Measurements from ENCODE around the gene SHROOM2.
"Not testable (repeated sequence)": the region's sequence is repeated elsewhere in the genome, so short reads cannot be mapped to it uniquely, and the experiment has no call there.

The SHROOM2 gene

GRCh38 chrX:9832811-9833210 lies 46.6 kb downstream of the SHROOM2 start:
- no peak for DNase-seq (ENCODE audit: low read depth in 2 of 2)

GRCh38 chrX:9835585-9836210 lies 49.5 kb downstream of the SHROOM2 start:
- no peak for DNase-seq (ENCODE audit: low read depth in 2 of 2)

- no peak for DNase-seq (ENCODE audit: low read depth in 2 of 2)
Observed at GRCh38 chrX:9842541-9842940, 56.3 kb downstream of the SHROOM2 start.

GRCh38 chrX:9844936-9845577 lies 58.8 kb downstream of the SHROOM2 start:
- DNase-seq (ENCODE audit: low read depth in 2 of 2): no peak

- no peak for DNase-seq (ENCODE audit: low read depth in 2 of 2)
Observed at GRCh38 chrX:9845578-9845952, 59.3 kb downstream of the SHROOM2 start.

- DNase-seq (ENCODE audit: low read depth in 2 of 2): no peak
Observed at GRCh38 chrX:9846631-9847030, 60.4 kb downstream of the SHROOM2 start.

GRCh38 chrX:9847071-9847470 lies 60.8 kb downstream of the SHROOM2 start:
- no peak for DNase-seq (ENCODE audit: low read depth in 2 of 2)

GRCh38 chrX:9848718-9849479 lies 62.7 kb downstream of the SHROOM2 start:
- no peak for DNase-seq (ENCODE audit: low read depth in 2 of 2)

- DNase-seq (ENCODE audit: low read depth in 2 of 2): no peak
Observed at GRCh38 chrX:9851890-9852289, 65.7 kb downstream of the SHROOM2 start.

GRCh38 chrX:9853307-9853706 lies 67.1 kb downstream of the SHROOM2 start:
- no peak for DNase-seq (ENCODE audit: low read depth in 2 of 2)

- DNase-seq (ENCODE audit: low read depth in 2 of 2): no peak
Observed at GRCh38 chrX:9855561-9856283, 69.5 kb downstream of the SHROOM2 start.

GRCh38 chrX:9856588-9856987 lies 70.4 kb downstream of the SHROOM2 start:
- DNase-seq (ENCODE audit: low read depth in 2 of 2): no peak

GRCh38 chrX:9857575-9858474 lies 71.6 kb downstream of the SHROOM2 start:
- DNase-seq (ENCODE audit: low read depth in 2 of 2): no peak

GRCh38 chrX:9858684-9859083 lies 72.5 kb downstream of the SHROOM2 start:
- DNase-seq (ENCODE audit: low read depth in 2 of 2): not testable (repeated sequence)

GRCh38 chrX:9859711-9860555 lies 73.7 kb downstream of the SHROOM2 start:
- DNase-seq (ENCODE audit: low read depth in 2 of 2): no peak

- DNase-seq (ENCODE audit: low read depth in 2 of 2): no peak
Observed at GRCh38 chrX:9860826-9861225, 74.6 kb downstream of the SHROOM2 start.

- DNase-seq (ENCODE audit: low read depth in 2 of 2): no peak
Observed at GRCh38 chrX:9861711-9862110, 75.5 kb downstream of the SHROOM2 start.

GRCh38 chrX:9862525-9862924 lies 76.3 kb downstream of the SHROOM2 start:
- DNase-seq (ENCODE audit: low read depth in 2 of 2): no peak

- DNase-seq (ENCODE audit: low read depth in 2 of 2): no peak
Observed at GRCh38 chrX:9862953-9863352, 76.7 kb downstream of the SHROOM2 start.

- no peak for DNase-seq (ENCODE audit: low read depth in 2 of 2)
Observed at GRCh38 chrX:9864011-9864410, 77.8 kb downstream of the SHROOM2 start.

Data from stimulated activated CD8-positive, alpha-beta memory T cell treated with anti-CD3 and anti-CD28 coated beads, Interleukin-7, amount 100 ng/mL, for 4 hours (primary cell).